ENCODE results near the gene SETMAR. TPM values are rescaled to one million over a fixed set of nuclear protein-coding genes. Genes with fewer than 3 reads are reported as not detected.

Gene SETMAR
- total and polyA plus RNA-seq, 2 experiments from 2014 or later, result 13.5 to 15.4 TPM

DNA sequence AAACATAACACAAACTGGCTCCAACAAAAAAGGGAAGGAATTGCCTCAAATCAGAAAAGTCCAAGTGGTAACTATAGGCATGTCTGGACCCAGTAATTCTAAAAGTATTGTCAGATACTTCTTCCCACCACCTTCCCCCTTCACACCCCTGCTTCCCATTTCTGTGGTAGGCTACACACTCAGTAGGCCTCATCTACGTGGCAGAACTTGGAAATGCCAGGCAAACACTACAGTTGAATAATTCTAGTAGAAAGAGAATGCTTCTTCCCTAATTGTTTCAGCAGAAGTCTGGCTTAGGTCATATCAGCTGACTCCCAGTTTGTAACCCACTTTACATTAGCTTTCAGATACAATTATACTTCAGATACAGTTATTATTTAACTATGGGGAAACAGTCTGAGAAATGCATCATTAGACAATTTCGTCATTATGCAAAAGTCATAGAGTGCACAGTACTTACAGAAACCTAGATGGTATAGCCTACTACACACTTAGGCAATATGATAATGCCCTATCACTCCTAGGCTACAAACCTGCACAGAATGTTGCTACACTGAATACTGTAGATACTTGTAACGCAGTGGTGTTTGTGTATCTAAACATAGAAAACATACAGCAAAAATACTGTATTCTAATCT lies 6.4 kb downstream of the SETMAR start:
- Histone ChIP-seq H3K9me2 (replicated peaks; ENCODE audit: insufficient read depth) (no peaks in the 10 kb centered on the region), H3K9me3 (ENCODE audit: low read depth) (no peaks in the 10 kb centered on the region), H3K27me3 (no peaks in the 10 kb centered on the region), H3K79me2 (peaks cover 43% of the 10 kb centered on the region), H3K4me3 (no peak overlapping the region), H3K4me2 (no peak overlapping the region), H3K4me1 (ENCODE audit: insufficient read depth) (peaks cover 14% of the 10 kb centered on the region), H2AFZ (no peak overlapping the region), H3K36me3 (replicated peaks; ENCODE audit: insufficient read depth, low read depth) (no peaks in the 10 kb centered on the region), H4K20me1 (ENCODE audit: insufficient read depth, poor library complexity, severe bottlenecking) (peaks cover 5% of the 10 kb centered on the region), H3K27ac (no peak overlapping the region)
- DNase-seq (ENCODE audit: low spot score), result no peak
- 96% methylated on average over 3 of the region's 3 CpGs for WGBS (ENCODE audit: low lambda C conversion rate, missing lambda C conversion rate)
- TF ChIP-seq EZH2phosphoT487 (IDR thresholded peaks at IDR 0.05; ENCODE audit: low read depth, severe bottlenecking, unreplicated experiment) (no peak), EZH2 (IDR thresholded peaks at IDR 0.05; ENCODE audit: borderline replicate concordance) (no peak)
- TF ChIP-seq, protein P1, sequence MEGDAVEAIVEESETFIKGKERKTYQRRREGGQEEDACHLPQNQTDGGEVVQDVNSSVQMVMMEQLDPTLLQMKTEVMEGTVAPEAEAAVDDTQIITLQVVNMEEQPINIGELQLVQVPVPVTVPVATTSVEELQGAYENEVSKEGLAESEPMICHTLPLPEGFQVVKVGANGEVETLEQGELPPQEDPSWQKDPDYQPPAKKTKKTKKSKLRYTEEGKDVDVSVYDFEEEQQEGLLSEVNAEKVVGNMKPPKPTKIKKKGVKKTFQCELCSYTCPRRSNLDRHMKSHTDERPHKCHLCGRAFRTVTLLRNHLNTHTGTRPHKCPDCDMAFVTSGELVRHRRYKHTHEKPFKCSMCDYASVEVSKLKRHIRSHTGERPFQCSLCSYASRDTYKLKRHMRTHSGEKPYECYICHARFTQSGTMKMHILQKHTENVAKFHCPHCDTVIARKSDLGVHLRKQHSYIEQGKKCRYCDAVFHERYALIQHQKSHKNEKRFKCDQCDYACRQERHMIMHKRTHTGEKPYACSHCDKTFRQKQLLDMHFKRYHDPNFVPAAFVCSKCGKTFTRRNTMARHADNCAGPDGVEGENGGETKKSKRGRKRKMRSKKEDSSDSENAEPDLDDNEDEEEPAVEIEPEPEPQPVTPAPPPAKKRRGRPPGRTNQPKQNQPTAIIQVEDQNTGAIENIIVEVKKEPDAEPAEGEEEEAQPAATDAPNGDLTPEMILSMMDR (IDR thresholded peaks at IDR 0.05; ENCODE audit: poor library complexity), result no peak

DNA sequence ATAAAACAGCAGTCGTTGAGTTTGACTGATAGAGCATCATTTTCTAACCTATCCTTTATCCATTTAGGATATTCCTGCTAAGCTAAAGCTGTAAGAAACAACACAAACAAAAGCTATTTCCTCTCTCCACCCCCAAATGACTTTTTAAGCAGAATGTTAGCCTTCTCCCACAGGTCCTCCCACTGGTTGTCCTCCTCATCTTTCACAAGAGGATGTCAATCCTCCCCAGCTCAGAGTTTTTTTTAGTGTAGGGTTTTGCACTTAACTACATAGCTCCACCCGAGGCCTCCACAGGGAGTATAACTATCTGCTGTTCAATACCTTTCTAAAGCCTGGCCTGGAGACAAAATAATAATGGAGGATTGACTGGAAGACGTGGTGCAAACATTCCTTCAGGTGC lies 7.8 kb downstream of the SETMAR start:
- H3K36me3 ChIP-seq (replicated peaks; ENCODE audit: insufficient read depth, low read depth), result no peaks in the 10 kb centered on the region
- H4K20me1 ChIP-seq (ENCODE audit: insufficient read depth, poor library complexity, severe bottlenecking), result peaks cover 5% of the 10 kb centered on the region
- no peaks in the 10 kb centered on the region for H3K9me2 ChIP-seq (replicated peaks; ENCODE audit: insufficient read depth)
- H3K79me2 ChIP-seq, result peaks cover 29% of the 10 kb centered on the region
- H3K27ac ChIP-seq, result no peak overlapping the region
- peaks cover under 1% of the 10 kb centered on the region for H3K4me1 ChIP-seq (ENCODE audit: insufficient read depth)
- H3K4me3 ChIP-seq, result no peak overlapping the region
- no peak overlapping the region for H3K4me2 ChIP-seq
- no peaks in the 10 kb centered on the region for H3K9me3 ChIP-seq (ENCODE audit: low read depth)
- no peak for DNase-seq (ENCODE audit: low spot score)
- TF ChIP-seq, protein P1 (IDR thresholded peaks at IDR 0.05; ENCODE audit: poor library complexity), result no peak
- no peak for TF ChIP-seq EZH2phosphoT487 (IDR thresholded peaks at IDR 0.05; ENCODE audit: low read depth, severe bottlenecking, unreplicated experiment)
- no peak for TF ChIP-seq EZH2 (IDR thresholded peaks at IDR 0.05; ENCODE audit: borderline replicate concordance)
- H3K27me3 ChIP-seq, result no peaks in the 10 kb centered on the region
- WGBS (ENCODE audit: low lambda C conversion rate, missing lambda C conversion rate), result 74% methylated on average over 3 of the region's 3 CpGs
- H2AFZ ChIP-seq, result no peak overlapping the region

DNA sequence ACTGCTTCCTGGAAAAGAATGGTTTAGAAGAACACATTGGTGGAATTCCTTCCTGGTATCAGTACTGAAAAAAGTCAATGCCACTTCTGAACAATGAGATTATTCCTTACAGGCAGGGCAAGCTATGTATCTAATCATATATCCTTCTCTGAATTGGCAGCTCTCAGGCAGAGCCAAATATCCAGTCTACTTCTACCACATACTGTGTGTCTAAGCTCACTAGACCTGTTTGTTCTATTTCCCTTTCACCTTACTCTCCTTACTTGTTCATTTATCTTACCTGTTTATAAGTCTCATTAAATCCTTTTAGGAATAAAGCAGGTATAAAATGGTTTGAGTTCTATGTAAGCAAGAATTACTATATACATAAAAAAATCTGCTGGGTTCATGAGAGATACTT lies 8.3 kb downstream of the SETMAR start:
- no peaks in the 10 kb centered on the region for H3K27me3 ChIP-seq
- DNase-seq (ENCODE audit: low spot score), result no peak
- no peaks in the 10 kb centered on the region for H3K36me3 ChIP-seq (replicated peaks; ENCODE audit: insufficient read depth, low read depth)
- no peak overlapping the region for H3K27ac ChIP-seq
- H3K9me3 ChIP-seq (ENCODE audit: low read depth), result no peaks in the 10 kb centered on the region
- peaks cover 29% of the 10 kb centered on the region for H3K79me2 ChIP-seq
- no peaks in the 10 kb centered on the region for H3K4me1 ChIP-seq (ENCODE audit: insufficient read depth)
- no peak overlapping the region for H3K4me3 ChIP-seq
- H4K20me1 ChIP-seq (ENCODE audit: insufficient read depth, poor library complexity, severe bottlenecking), result peaks cover 5% of the 10 kb centered on the region
- no peak overlapping the region for H2AFZ ChIP-seq
- no peaks in the 10 kb centered on the region for H3K9me2 ChIP-seq (replicated peaks; ENCODE audit: insufficient read depth)
- TF ChIP-seq EZH2phosphoT487 (IDR thresholded peaks at IDR 0.05; ENCODE audit: low read depth, severe bottlenecking, unreplicated experiment) (no peak), EZH2 (IDR thresholded peaks at IDR 0.05; ENCODE audit: borderline replicate concordance) (no peak)
- H3K4me2 ChIP-seq, result no peak overlapping the region

DNA sequence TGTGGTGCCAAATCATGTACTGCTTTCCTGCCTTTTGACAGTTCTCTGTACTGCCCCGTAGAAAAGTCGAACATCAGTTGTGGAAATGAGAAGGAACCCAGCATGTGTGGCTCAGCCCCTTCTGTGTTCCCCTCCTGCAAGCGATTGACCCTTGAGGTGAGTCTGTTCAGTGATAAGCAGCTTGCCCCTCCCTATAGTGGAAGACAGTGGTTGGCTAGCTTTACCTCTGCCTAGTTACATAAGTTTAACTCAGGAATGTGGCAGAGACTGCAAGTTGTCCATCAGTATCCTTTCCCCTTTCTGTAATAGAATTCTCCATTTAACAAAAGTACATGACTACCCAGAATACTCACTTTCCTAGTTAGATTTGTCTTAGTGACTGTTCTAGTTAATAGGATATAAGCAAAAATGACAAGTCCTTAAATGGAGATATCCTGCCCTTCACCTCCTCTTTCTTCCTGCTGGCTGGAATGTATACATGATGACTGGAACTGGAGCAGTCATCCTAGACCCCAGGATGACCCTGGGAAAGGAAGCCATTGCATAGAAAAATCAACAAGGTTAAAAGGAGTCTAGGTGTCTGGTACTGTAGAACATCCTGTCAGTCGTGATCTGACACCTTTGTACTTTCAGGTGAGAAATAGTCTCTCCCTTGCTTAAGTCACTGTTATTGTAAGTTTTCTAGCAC lies 10.6 kb downstream of the SETMAR start:
- Histone ChIP-seq H3K4me2 (no peak overlapping the region), H2AFZ (no peak overlapping the region), H3K79me2 (peaks cover 15% of the 10 kb centered on the region), H3K36me3 (replicated peaks; ENCODE audit: insufficient read depth, low read depth) (peaks cover 3% of the 10 kb centered on the region), H3K9me2 (replicated peaks; ENCODE audit: insufficient read depth) (no peaks in the 10 kb centered on the region), H3K27ac (no peak overlapping the region), H3K27me3 (no peaks in the 10 kb centered on the region), H3K4me3 (no peak overlapping the region), H4K20me1 (ENCODE audit: insufficient read depth, poor library complexity, severe bottlenecking) (peaks cover 5% of the 10 kb centered on the region), H3K4me1 (ENCODE audit: insufficient read depth) (no peaks in the 10 kb centered on the region), H3K9me3 (ENCODE audit: low read depth) (no peaks in the 10 kb centered on the region)
- TF ChIP-seq, protein P1 (IDR thresholded peaks at IDR 0.05; ENCODE audit: poor library complexity), result no peak
- TF ChIP-seq EZH2phosphoT487 (IDR thresholded peaks at IDR 0.05; ENCODE audit: low read depth, severe bottlenecking, unreplicated experiment), result no peak
- TF ChIP-seq EZH2 (IDR thresholded peaks at IDR 0.05; ENCODE audit: borderline replicate concordance), result no peak
- 92% methylated on average over 4 of the region's 4 CpGs for WGBS (ENCODE audit: low lambda C conversion rate, missing lambda C conversion rate)
- DNase-seq (ENCODE audit: low spot score), result no peak

All from hepatocyte (in vitro differentiated cells).